ENCODE data around the gene IKZF1.

IKZF1 gene

DNA sequence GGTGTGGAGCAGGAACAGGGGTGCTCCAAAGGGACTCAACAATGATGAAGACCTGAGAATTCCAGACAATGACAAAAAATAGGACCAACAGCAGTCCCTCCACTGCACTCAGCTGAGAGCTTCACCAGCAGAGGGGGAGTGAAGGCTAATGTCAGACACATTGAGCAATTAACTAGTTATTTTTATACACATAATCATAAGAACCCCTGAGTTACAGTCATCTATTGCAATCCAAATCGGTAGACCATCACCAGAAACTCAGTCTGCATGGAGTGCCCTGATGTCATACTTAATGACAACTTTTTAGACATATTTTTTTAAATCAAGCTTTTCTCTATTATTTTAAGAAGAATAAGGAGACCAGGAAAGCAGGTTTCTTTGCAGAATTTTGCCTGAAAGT, 30.6 kb upstream of the IKZF1 start:
- DNase-seq (ENCODE audit: low read depth): no peak
- TF ChIP-seq, protein P1, sequence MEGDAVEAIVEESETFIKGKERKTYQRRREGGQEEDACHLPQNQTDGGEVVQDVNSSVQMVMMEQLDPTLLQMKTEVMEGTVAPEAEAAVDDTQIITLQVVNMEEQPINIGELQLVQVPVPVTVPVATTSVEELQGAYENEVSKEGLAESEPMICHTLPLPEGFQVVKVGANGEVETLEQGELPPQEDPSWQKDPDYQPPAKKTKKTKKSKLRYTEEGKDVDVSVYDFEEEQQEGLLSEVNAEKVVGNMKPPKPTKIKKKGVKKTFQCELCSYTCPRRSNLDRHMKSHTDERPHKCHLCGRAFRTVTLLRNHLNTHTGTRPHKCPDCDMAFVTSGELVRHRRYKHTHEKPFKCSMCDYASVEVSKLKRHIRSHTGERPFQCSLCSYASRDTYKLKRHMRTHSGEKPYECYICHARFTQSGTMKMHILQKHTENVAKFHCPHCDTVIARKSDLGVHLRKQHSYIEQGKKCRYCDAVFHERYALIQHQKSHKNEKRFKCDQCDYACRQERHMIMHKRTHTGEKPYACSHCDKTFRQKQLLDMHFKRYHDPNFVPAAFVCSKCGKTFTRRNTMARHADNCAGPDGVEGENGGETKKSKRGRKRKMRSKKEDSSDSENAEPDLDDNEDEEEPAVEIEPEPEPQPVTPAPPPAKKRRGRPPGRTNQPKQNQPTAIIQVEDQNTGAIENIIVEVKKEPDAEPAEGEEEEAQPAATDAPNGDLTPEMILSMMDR (conservative IDR thresholded peaks at IDR 0.05; ENCODE audit: low read depth, low read length): no peak
- H3K4me3 ChIP-seq (ENCODE audit: low read depth, low read length): no peak overlapping the region

DNA sequence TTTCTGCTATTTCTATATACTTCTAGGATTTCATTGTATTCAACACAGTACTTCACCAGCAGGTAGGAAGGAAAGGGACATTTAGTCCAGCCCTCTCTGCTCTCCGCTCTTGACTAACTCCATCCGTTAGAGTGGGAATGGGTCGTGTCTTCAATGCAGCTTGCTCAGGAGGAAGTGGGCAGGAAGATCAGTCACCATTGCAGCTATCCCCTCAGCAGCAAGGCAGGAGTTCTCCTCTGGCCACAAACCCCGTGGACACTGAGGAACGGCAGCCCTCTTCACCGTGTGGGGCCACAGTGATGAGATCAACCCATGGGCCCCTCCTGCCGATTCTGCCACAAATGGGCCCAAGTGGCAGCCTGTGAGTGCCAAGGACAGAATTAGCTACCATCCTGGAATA, 30.2 kb upstream of the IKZF1 start:
- TF ChIP-seq, protein P1 (conservative IDR thresholded peaks at IDR 0.05; ENCODE audit: low read depth, low read length): no peak
- DNase-seq (ENCODE audit: low read depth): no peak
- H3K4me3 ChIP-seq (ENCODE audit: low read depth, low read length): no peak overlapping the region

DNA sequence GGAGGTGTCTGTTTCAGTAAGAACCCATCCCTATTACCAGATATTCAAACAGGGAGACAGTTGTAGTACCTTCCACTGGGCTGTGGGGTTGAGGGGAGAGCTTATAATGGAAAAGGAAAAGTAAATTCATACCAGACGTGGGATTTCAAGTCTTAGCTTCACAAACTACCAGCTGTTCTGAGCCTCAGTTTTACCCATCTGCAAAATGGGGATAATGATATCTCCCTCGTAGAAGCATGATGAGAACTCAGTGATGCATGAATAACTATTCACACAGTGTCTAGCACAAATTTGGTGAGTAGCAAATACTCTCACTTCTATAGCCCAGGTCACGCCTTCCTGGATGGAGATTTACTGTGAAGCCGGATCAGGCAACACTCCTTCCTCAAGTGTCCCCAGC, 29.1 kb upstream of the IKZF1 start:
- no peak overlapping the region for H3K4me3 ChIP-seq (ENCODE audit: low read depth, low read length)
- TF ChIP-seq, protein P1 (conservative IDR thresholded peaks at IDR 0.05; ENCODE audit: low read depth, low read length): no peak
- DNase-seq (ENCODE audit: low read depth): no peak

DNA sequence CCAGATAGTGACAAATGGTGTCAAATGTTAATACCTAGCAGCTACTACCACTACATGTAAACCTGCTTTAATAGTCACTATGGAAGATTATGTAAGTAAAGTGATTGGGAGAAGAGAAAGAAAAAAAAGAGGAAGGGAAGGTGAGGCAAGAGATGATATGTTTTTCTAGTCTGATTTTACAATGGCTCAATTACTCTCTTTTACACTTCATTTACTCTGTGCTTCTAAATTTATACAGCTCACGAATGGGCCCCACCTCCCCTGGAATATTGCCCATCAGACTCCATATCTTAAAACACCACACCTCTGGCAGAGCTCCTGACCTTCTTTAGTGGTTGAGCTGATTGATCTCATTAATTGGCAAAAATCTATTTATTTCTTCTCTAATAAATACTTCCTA, 28.0 kb upstream of the IKZF1 start:
- TF ChIP-seq, protein P1 (conservative IDR thresholded peaks at IDR 0.05; ENCODE audit: low read depth, low read length): no peak
- no peak for DNase-seq (ENCODE audit: low read depth)
- H3K4me3 ChIP-seq (ENCODE audit: low read depth, low read length): no peak overlapping the region

DNA sequence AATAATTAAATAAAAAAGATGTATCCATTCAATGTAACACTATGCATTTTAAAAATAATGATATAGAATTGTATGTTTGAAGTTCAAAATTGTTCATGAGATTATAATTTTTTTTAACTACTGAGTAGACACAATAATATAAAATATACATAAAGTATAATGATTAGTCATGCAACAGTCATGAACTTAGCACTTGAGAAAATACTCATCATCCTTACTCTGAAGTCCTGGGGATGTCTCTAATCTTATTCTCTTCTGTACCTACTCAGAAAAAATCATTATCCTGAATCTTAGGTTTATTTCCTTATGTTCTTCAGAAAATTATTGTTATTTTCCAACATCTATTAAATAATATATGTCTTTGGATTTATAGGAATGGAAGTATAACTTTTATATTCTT, 26.4 kb upstream of the IKZF1 start:
- no peak for DNase-seq (ENCODE audit: low read depth)
- TF ChIP-seq, protein P1 (conservative IDR thresholded peaks at IDR 0.05; ENCODE audit: low read depth, low read length): no peak
- H3K4me3 ChIP-seq (ENCODE audit: low read depth, low read length): no peak overlapping the region

DNA sequence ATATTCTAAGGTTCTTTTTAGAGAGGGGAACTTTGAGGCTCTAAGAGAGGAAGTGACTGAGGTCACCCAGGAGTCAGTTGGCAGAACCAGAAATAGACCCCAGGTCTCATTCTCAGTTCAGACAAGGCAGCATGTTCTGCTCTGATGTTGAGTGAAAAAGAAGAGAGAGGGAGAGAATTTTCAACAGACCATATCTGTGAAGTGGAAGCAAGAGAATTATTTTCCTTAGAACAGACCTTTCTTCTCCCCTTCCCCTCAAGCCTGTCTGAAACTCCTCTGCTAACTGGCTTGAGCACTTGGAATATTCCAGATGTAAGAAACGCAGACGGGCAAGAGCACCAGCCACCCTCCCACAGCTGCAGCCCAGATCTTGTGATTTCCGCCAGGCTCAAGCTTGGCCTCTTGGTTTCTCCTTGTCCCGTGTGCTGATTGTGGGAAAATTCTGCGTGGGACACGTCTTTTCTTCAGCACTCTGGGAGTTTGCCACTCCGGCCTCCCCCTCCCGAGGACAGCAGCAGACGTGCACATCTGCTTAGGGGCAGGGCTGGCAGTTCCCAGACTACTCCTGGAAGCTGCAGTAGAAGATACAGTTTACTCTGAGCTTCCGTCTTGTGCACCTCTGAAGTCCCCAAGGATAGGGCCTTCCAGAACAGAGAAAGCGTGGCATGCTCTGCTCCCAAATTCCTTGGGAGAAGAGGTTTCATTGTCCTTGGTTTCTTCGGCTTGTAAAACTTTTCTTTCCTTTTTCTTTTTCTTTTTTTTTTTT, 22.7 kb upstream of the IKZF1 start:
- no peak overlapping the region for H3K4me3 ChIP-seq (ENCODE audit: low read depth, low read length)
- no peak for DNase-seq (ENCODE audit: low read depth)
- TF ChIP-seq, protein P1 (conservative IDR thresholded peaks at IDR 0.05; ENCODE audit: low read depth, low read length): no peak

All from choroid plexus epithelial cell (primary cell).